ENCODE measurements around the gene TPD52L1.

GRCh38 chr6:125169058-125169457 is 15.5 kb downstream of the TPD52L1 start:
- TF ChIP-seq CTCF (conservative IDR thresholded peaks at IDR 0.05; ENCODE audit: low read depth in 2 of 2) (no peak), ZNF331 (CRISPR knock-in tag; IDR thresholded peaks at IDR 0.05; ENCODE audit: low read depth) (no peak), EZH2 (IDR thresholded peaks at IDR 0.05; ENCODE audit: low read depth, unreplicated experiment) (no peak)

Data from GM23338 (cell line).